ENCODE measurements around the gene FOXA1.

DNA sequence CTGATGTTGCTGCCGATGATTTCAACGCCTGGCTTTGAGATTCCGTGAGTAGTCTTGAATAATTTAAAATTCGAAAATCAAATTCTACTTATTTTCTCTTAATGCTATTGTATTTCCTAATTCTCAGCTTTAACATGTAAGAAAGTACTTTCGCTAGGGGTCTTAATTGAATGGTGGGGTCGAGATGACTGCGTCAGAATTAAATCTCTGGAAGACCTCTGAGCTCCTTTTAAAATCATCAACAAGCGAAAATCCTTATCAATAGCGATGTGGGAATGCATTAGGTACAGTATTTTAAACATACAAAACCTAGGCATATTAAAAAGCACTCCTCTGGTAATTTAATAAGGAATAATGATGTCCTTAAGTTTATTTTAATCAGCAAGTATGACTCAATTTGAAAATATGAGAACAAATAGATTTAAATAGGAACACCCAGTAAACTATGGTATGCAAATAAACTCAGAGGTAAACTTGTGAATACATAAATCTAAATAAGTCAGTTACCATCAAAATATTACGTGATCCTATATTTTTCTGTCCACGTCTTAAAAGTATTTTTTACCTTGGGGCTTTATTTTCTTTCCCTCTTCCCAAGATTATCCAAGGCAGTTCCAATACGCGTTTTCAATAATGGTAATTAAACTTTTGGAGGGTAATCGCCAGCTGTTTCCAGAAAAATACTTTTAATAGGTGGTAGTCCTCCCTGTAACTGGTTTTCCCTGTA, 1.4 kb downstream of the FOXA1 start:
- TF ChIP-seq, protein P1, sequence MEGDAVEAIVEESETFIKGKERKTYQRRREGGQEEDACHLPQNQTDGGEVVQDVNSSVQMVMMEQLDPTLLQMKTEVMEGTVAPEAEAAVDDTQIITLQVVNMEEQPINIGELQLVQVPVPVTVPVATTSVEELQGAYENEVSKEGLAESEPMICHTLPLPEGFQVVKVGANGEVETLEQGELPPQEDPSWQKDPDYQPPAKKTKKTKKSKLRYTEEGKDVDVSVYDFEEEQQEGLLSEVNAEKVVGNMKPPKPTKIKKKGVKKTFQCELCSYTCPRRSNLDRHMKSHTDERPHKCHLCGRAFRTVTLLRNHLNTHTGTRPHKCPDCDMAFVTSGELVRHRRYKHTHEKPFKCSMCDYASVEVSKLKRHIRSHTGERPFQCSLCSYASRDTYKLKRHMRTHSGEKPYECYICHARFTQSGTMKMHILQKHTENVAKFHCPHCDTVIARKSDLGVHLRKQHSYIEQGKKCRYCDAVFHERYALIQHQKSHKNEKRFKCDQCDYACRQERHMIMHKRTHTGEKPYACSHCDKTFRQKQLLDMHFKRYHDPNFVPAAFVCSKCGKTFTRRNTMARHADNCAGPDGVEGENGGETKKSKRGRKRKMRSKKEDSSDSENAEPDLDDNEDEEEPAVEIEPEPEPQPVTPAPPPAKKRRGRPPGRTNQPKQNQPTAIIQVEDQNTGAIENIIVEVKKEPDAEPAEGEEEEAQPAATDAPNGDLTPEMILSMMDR (IDR thresholded peaks at IDR 0.05), result no peak
- no peak for TF ChIP-seq SIN3A (IDR thresholded peaks at IDR 0.05; ENCODE audit: borderline replicate concordance, insufficient read depth, low read depth, low read length)
- no peak for TF ChIP-seq POLR2AphosphoS5 (IDR thresholded peaks at IDR 0.05; ENCODE audit: low read depth, low read length)
- no peak for TF ChIP-seq TCF7L2 (IDR thresholded peaks at IDR 0.05; ENCODE audit: low read depth, low read length)
